ENCODE measurements around the gene OTUD7B. TPM values are rescaled to one million over a fixed set of nuclear protein-coding genes. Genes with fewer than 3 reads are reported as not detected.

OTUD7B gene
- total RNA-seq, 1 experiment from 2014 or later: 23.5 TPM

DNA sequence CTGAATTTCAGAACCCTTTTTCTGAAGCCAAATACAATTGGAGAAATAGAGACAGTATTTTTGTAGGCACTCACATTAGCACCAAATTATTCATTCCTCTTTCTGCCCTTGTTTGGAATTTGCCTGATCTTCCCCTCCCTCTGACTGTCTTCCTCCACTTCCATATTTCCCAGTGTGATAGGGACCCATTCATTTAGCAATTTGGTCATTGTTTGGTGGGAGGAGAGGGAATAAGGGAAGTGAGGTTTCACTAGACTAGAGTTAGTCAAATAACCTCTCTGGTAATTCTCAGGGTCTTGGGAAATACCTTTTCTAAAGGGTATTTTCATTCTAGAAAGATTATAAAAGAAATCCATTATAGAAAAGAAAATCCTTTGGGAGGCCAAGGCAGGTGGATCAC is 42.9 kb downstream of the OTUD7B start:
- no peak overlapping the region for H2AK5ac ChIP-seq (ENCODE audit: insufficient read length, low read length)
- no peak overlapping the region for H3T11ph ChIP-seq (ENCODE audit: low read length)
- H3K27ac ChIP-seq (ENCODE audit: insufficient read length, low read depth, low read length): no peak overlapping the region
- no peak overlapping the region for H2BK5ac ChIP-seq (ENCODE audit: insufficient read length, low read length)
- no peak for DNase-seq
- no peak overlapping the region for H4K5ac ChIP-seq (ENCODE audit: insufficient read length, low read depth, low read length)
- no peak overlapping the region for H2BK15ac ChIP-seq (ENCODE audit: low read depth, low read length)
- H3K14ac ChIP-seq (ENCODE audit: insufficient read depth, low read length): no peak overlapping the region
- H3K56ac ChIP-seq (ENCODE audit: insufficient read length, low read depth, low read length): no peak overlapping the region
- H3K79me1 ChIP-seq (ENCODE audit: insufficient read depth, low read depth, low read length, poor library complexity, severe bottlenecking): no peaks in the 10 kb centered on the region
- H2AFZ ChIP-seq (ENCODE audit: low read length): no peak overlapping the region
- Mint-ChIP-seq H3K27ac (no peak overlapping the region; a peak in 1 of 7 replicates), H3K4me1 (no peaks in the 10 kb centered on the region), H3K36me3 (ENCODE audit: insufficient read depth in 1 of 3, low read depth in 3 of 3) (peaks cover 11 to 55% (median 54%) of the 10 kb centered on the region in 3 experiments; a peak in 6 of 7 replicates), H3K27me3 (ENCODE audit: low read depth) (no peaks in the 10 kb centered on the region), H3K9me3 (no peaks in the 10 kb centered on the region), H3K4me3 (no peak overlapping the region)
- TF ChIP-seq, protein P1, sequence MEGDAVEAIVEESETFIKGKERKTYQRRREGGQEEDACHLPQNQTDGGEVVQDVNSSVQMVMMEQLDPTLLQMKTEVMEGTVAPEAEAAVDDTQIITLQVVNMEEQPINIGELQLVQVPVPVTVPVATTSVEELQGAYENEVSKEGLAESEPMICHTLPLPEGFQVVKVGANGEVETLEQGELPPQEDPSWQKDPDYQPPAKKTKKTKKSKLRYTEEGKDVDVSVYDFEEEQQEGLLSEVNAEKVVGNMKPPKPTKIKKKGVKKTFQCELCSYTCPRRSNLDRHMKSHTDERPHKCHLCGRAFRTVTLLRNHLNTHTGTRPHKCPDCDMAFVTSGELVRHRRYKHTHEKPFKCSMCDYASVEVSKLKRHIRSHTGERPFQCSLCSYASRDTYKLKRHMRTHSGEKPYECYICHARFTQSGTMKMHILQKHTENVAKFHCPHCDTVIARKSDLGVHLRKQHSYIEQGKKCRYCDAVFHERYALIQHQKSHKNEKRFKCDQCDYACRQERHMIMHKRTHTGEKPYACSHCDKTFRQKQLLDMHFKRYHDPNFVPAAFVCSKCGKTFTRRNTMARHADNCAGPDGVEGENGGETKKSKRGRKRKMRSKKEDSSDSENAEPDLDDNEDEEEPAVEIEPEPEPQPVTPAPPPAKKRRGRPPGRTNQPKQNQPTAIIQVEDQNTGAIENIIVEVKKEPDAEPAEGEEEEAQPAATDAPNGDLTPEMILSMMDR (conservative IDR thresholded peaks at IDR 0.05): no peak
- no peak overlapping the region for H3K4me2 ChIP-seq (ENCODE audit: insufficient read depth, insufficient read length, low read length)
- no peaks in the 10 kb centered on the region for H3K23me2 ChIP-seq (ENCODE audit: insufficient read length, low read depth, low read length, poor library complexity, severe bottlenecking)
- H3K23ac ChIP-seq (ENCODE audit: insufficient read length, low read depth, low read length): no peak overlapping the region
- H2BK120ac ChIP-seq (ENCODE audit: low read depth, low read length, poor library complexity, severe bottlenecking): no peak overlapping the region
- no peaks in the 10 kb centered on the region for H4K20me1 ChIP-seq (ENCODE audit: control insufficient read depth, insufficient read depth, insufficient read length)
- H3K9me3 ChIP-seq (ENCODE audit: control insufficient read depth, low read depth, low read length): no peaks in the 10 kb centered on the region
- no peak overlapping the region for H3K9ac ChIP-seq (ENCODE audit: extremely low read depth, insufficient read length, low read length)
- H4K91ac ChIP-seq (ENCODE audit: insufficient read length, low read depth, low read length): no peak overlapping the region
- no peaks in the 10 kb centered on the region for H3K27me3 ChIP-seq (ENCODE audit: insufficient read depth, low read length)
- H3K4ac ChIP-seq (ENCODE audit: low read depth, low read length): no peak overlapping the region
- no peak overlapping the region for H2BK20ac ChIP-seq (ENCODE audit: low read depth, low read length, poor library complexity, severe bottlenecking)
- H3K18ac ChIP-seq (ENCODE audit: insufficient read length, low read depth, low read length): no peak overlapping the region
- H2BK12ac ChIP-seq (ENCODE audit: insufficient read length, low read depth, low read length): no peak overlapping the region
- H3K79me2 ChIP-seq (ENCODE audit: insufficient read depth, low read length): no peaks in the 10 kb centered on the region
- H3K4me1 ChIP-seq (ENCODE audit: insufficient read depth, low read length): no peaks in the 10 kb centered on the region
- no peak overlapping the region for H4K8ac ChIP-seq (replicated peaks; ENCODE audit: insufficient read length, low read depth, low read length)
